ENCODE measurements around the gene MARCHF10. TPM values are rescaled to one million over a fixed set of nuclear protein-coding genes. Genes with fewer than 3 reads are reported as not detected.

The MARCHF10 gene
- total RNA-seq, 2 experiments from 2014 or later: not detected

GRCh38 chr17:62676952-62677596 is 131.0 kb downstream of the MARCHF10 start:
- no peak for DNase-seq (ENCODE audit: low spot score)
- BruUV-seq (replicated peaks): no TSS peak
- no peaks in the 10 kb centered on the region for H3K36me3 ChIP-seq (ENCODE audit: insufficient read depth, low read length)
- POLR2A ChIA-PET: no interaction called here
- no peaks in the 10 kb centered on the region for H3K9me3 ChIP-seq (ENCODE audit: low read length)
- H3K4me1 ChIP-seq (ENCODE audit: insufficient read depth, low read length, poor library complexity, severe bottlenecking): no peaks in the 10 kb centered on the region
- H3K9me2 ChIP-seq (ENCODE audit: insufficient read depth, low read length): no peaks in the 10 kb centered on the region
- no peak overlapping the region for H3K4me3 ChIP-seq (ENCODE audit: low read depth, low read length, poor library complexity, severe bottlenecking)
- no peaks in the 10 kb centered on the region for H4K20me1 ChIP-seq (ENCODE audit: insufficient read depth, low read length)
- H3K27ac ChIP-seq (ENCODE audit: low read depth, low read length, poor library complexity, severe bottlenecking): no peak overlapping the region
- CTCF ChIA-PET (ENCODE audit: unreplicated experiment): no interaction called here
- H3K79me2 ChIP-seq (ENCODE audit: insufficient read depth, low read depth, low read length): no peaks in the 10 kb centered on the region
- intact Hi-C loops (cut with micrococcal nuclease; ENCODE audit: unreplicated experiment): no loop called here
- H3K4me2 ChIP-seq (ENCODE audit: low read length): no peak overlapping the region
- no peak overlapping the region for H2AFZ ChIP-seq (ENCODE audit: low read length)
- TF ChIP-seq EZH2phosphoT487 (IDR thresholded peaks at IDR 0.05; ENCODE audit: borderline replicate concordance, low read depth, low read length) (no peak), CTCF (conservative IDR thresholded peaks at IDR 0.05; ENCODE audit: low read length) (no peak)

GRCh38 chr17:62676231-62676943 is 131.7 kb downstream of the MARCHF10 start:
- Histone ChIP-seq H2AFZ (ENCODE audit: low read length) (no peak overlapping the region), H3K36me3 (ENCODE audit: insufficient read depth, low read length) (no peaks in the 10 kb centered on the region), H3K27ac (ENCODE audit: low read depth, low read length, poor library complexity, severe bottlenecking) (no peak overlapping the region), H3K9me2 (ENCODE audit: insufficient read depth, low read length) (no peaks in the 10 kb centered on the region), H4K20me1 (ENCODE audit: insufficient read depth, low read length) (no peaks in the 10 kb centered on the region), H3K9me3 (ENCODE audit: low read length) (no peaks in the 10 kb centered on the region), H3K4me2 (ENCODE audit: low read length) (no peak overlapping the region), H3K4me1 (ENCODE audit: insufficient read depth, low read length, poor library complexity, severe bottlenecking) (no peaks in the 10 kb centered on the region), H3K4me3 (ENCODE audit: low read depth, low read length, poor library complexity, severe bottlenecking) (no peak overlapping the region), H3K79me2 (ENCODE audit: insufficient read depth, low read depth, low read length) (no peaks in the 10 kb centered on the region)
- intact Hi-C loops (cut with micrococcal nuclease; ENCODE audit: unreplicated experiment): no loop called here
- BruUV-seq (replicated peaks): no TSS peak
- DNase-seq (ENCODE audit: low spot score): no peak
- CTCF ChIA-PET (ENCODE audit: unreplicated experiment): no interaction called here
- TF ChIP-seq EZH2phosphoT487 (IDR thresholded peaks at IDR 0.05; ENCODE audit: borderline replicate concordance, low read depth, low read length) (no peak), CTCF (conservative IDR thresholded peaks at IDR 0.05; ENCODE audit: low read length) (no peak)
- POLR2A ChIA-PET: interaction anchor here (0.6 kb wide), 1 partner anchor 1744 kb away, joined by 4 read pairs; no protein-coding TSS in a partner anchor

GRCh38 chr17:62675701-62676100 is 132.4 kb downstream of the MARCHF10 start:
- H3K36me3 ChIP-seq (ENCODE audit: insufficient read depth, low read length): no peaks in the 10 kb centered on the region
- ChIA-PET CTCF (ENCODE audit: unreplicated experiment) (no interaction called here), POLR2A (interaction anchor here (0.6 kb wide), 1 partner anchor 1743 kb away, joined by 4 read pairs; no protein-coding TSS in a partner anchor)
- H3K4me1 ChIP-seq (ENCODE audit: insufficient read depth, low read length, poor library complexity, severe bottlenecking): no peaks in the 10 kb centered on the region
- no peaks in the 10 kb centered on the region for H3K9me3 ChIP-seq (ENCODE audit: low read length)
- no peak for DNase-seq (ENCODE audit: low spot score)
- no peak overlapping the region for H3K4me3 ChIP-seq (ENCODE audit: low read depth, low read length, poor library complexity, severe bottlenecking)
- no peaks in the 10 kb centered on the region for H3K79me2 ChIP-seq (ENCODE audit: insufficient read depth, low read depth, low read length)
- H2AFZ ChIP-seq (ENCODE audit: low read length): no peak overlapping the region
- H4K20me1 ChIP-seq (ENCODE audit: insufficient read depth, low read length): no peaks in the 10 kb centered on the region
- no TSS peak for BruUV-seq (replicated peaks)
- TF ChIP-seq EZH2phosphoT487 (IDR thresholded peaks at IDR 0.05; ENCODE audit: borderline replicate concordance, low read depth, low read length): no peak
- TF ChIP-seq CTCF (conservative IDR thresholded peaks at IDR 0.05; ENCODE audit: low read length): no peak
- intact Hi-C loops (cut with micrococcal nuclease; ENCODE audit: unreplicated experiment): no loop called here
- no peaks in the 10 kb centered on the region for H3K9me2 ChIP-seq (ENCODE audit: insufficient read depth, low read length)
- H3K27ac ChIP-seq (ENCODE audit: low read depth, low read length, poor library complexity, severe bottlenecking): no peak overlapping the region
- no peak overlapping the region for H3K4me2 ChIP-seq (ENCODE audit: low read length)
